Measurements from ENCODE around the gene VCL.
"Not testable (repeated sequence)": the region's sequence is repeated elsewhere in the genome, so short reads cannot be mapped to it uniquely, and the experiment has no call there.

- TF ChIP-seq, protein P1, sequence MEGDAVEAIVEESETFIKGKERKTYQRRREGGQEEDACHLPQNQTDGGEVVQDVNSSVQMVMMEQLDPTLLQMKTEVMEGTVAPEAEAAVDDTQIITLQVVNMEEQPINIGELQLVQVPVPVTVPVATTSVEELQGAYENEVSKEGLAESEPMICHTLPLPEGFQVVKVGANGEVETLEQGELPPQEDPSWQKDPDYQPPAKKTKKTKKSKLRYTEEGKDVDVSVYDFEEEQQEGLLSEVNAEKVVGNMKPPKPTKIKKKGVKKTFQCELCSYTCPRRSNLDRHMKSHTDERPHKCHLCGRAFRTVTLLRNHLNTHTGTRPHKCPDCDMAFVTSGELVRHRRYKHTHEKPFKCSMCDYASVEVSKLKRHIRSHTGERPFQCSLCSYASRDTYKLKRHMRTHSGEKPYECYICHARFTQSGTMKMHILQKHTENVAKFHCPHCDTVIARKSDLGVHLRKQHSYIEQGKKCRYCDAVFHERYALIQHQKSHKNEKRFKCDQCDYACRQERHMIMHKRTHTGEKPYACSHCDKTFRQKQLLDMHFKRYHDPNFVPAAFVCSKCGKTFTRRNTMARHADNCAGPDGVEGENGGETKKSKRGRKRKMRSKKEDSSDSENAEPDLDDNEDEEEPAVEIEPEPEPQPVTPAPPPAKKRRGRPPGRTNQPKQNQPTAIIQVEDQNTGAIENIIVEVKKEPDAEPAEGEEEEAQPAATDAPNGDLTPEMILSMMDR (IDR thresholded peaks at IDR 0.05), result not testable (repeated sequence)
- not testable (repeated sequence) for TF ChIP-seq POLR2A (IDR thresholded peaks at IDR 0.05)
These were observed 34.4 kb upstream of the VCL start for GRCh38 chr10:73963533-73963932.

Data from vagina (tissue), 2 donors.